Cardiac fibroblast (primary cell): ENCODE results near the gene STX18.

Experiments used
- DNase-seq, 2 donors: peaks; one replicate each; pipeline versions ENCODE4 v3.0.0 to v3.0.0-alpha.2; 2010; ENCODE audit warnings: low read depth in 2 of 2
- H3K4me3 ChIP-seq, 2 donors: replicated peaks in 1 of 2; 1 replicate in 1 of 2; 2 replicates in 1 of 2; pipeline ENCODE4 v1.5.1; 2011; ENCODE audit warnings: low read depth in 2 of 2, low read length in 2 of 2, mild to moderate bottlenecking in 2 of 2, moderate library complexity in 1 of 2
- CTCF ChIP-seq: IDR thresholded peaks from one replicate; pipeline ENCODE4 v1.5.1; 2011; ENCODE audit warnings: low read depth, mild to moderate bottlenecking, low read length, inconsistent platforms

Gene STX18

GRCh38 chr4:4407299-4408131 is 134.3 kb downstream of the STX18 start:
- no peak for DNase-seq
- TF ChIP-seq CTCF, result no peak
- no peak overlapping the region for H3K4me3 ChIP-seq

- no peak overlapping the region for H3K4me3 ChIP-seq
- TF ChIP-seq CTCF, result no peak
- no peak for DNase-seq
These were observed 135.2 kb downstream of the STX18 start for GRCh38 chr4:4406455-4407298.

- H3K4me3 ChIP-seq, result no peak overlapping the region
- DNase-seq, result no peak
- no peak for TF ChIP-seq CTCF
These were observed 136.4 kb downstream of the STX18 start for GRCh38 chr4:4405358-4405962.

- H3K4me3 ChIP-seq, result no peak overlapping the region
- no peak for DNase-seq
- TF ChIP-seq CTCF, result no peak
These were observed 138.9 kb downstream of the STX18 start for GRCh38 chr4:4402966-4403365.

GRCh38 chr4:4401036-4401435 is 140.8 kb downstream of the STX18 start:
- H3K4me3 ChIP-seq, result no peak overlapping the region
- DNase-seq, result no peak
- no peak for TF ChIP-seq CTCF

GRCh38 chr4:4398430-4398829 is 143.4 kb downstream of the STX18 start:
- H3K4me3 ChIP-seq, result no peak overlapping the region
- no peak for DNase-seq
- TF ChIP-seq CTCF, result no peak
